SKM-1 treated with dmso at 0.1 percent for 144 hours (cell line): ENCODE results near the gene SUN2.

Experiments
- DNase-seq: peaks from one replicate; lab custom pipeline; 2025; ENCODE audit not compliant: unreplicated experiment; lab: John Stamatoyannopoulos, UW

The SUN2 gene

GRCh38 chr22:38718414-38718813 lies 37.4 kb downstream of the SUN2 start:
- no peak for DNase-seq

DNA sequence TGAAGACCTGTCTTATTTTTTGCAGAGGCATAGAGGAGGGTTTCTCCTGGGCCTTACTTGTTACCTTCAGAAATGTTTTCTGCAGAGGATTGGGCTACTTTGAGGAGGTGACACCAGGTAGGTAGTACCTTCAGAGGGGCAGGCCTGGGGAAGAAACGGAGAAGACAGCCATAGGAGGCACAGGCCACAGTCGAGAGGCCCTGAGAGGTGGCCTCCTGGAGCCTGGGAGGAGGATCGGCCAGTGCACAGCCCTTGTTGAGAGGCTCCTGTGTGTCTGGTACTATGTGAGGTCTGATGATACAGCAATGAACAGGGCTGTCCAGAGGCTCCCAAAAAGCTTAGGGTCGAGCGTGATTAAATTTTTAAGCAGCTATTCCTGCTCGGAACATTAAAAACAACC lies 38.6 kb downstream of the SUN2 start:
- no peak for DNase-seq

DNA sequence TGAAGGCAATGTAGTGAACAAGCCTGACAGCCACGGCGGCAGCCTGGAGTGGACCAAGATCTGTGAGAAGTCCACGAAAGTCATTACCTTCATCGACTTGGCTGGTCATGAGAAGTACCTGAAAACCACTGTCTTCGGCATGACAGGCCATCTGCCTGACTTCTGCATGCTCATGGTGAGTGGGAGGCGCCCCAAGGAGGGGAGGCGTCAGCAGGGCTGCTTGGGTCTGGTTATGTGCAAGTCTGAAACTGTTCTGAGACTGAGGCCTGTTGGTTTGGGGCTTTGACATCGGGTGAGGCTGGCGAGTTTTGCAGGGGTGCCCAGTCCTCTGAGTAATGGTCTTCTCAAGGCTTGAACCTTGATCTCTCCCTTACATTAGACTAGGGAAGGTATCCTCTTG lies 39.0 kb downstream of the SUN2 start:
- no peak for DNase-seq

DNA sequence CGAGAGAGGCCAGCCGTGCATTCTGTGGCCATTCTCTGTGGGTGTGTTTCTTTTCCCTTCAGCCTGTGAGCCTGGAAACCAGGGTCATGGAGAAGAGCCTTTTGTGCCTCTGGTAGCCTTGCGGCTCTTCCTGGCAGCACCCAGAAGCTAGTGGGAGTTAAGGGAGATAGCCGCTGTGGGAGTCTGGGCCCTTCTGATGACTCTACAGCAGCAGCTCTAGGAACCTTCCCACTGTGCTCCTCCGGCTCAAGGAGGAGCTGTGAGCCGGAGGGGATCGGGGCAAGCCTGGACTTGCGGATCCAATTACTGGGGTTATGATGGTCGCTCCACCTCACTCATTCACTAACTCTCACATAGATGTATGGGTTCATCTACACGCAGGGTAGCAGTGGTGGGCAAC lies 39.5 kb downstream of the SUN2 start:
- no peak for DNase-seq

GRCh38 chr22:38715852-38716251 lies 39.9 kb downstream of the SUN2 start:
- no peak for DNase-seq

DNA sequence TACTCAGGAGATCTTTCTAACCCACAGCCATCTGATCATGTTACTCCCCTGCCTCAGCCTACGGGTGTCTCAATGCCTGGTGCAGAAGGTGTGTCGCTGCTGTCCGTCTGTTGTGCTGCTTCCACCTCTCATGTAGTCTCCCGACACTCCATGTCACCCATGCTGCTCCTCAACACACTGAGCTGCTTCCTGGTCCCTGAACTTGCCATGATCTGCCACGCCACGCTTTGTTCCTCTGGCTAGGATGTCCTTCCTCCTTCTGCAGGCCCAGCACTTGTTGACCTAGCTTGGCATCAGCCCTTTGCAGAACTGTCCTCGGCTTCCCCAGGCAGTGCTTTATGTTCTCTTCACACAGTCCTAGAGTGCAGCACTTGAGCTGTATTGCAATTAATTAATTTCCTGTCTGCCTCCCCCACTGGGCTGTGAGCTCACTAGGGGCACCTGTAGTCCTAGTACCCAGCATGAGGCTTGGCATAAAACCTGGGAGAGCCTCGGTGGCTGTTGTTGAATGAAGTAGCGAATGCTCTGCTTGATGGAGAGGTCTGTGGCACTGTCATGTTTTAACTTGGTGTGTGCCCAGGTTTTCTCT lies 40.5 kb downstream of the SUN2 start:
- DNase-seq: no peak

DNA sequence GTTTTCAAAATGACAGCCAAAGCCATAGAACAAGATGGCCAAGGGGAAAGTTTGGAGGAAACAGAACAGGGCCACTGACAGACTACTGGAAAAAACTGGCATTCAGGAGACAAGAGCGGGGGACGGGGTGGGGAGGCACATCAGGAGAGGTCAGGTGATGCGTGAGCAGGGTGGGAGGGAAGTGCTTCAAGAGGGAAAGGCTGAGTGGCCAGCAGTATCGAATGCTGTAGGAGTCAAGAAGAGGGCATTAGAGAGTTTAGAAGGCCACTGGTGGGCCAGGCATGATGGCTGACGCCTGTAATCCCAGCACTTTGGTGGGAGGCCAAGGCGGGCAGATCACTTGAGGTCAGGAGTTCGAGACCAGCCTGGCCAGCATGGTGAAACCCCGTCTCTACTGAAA lies 41.9 kb downstream of the SUN2 start:
- no peak for DNase-seq

DNA sequence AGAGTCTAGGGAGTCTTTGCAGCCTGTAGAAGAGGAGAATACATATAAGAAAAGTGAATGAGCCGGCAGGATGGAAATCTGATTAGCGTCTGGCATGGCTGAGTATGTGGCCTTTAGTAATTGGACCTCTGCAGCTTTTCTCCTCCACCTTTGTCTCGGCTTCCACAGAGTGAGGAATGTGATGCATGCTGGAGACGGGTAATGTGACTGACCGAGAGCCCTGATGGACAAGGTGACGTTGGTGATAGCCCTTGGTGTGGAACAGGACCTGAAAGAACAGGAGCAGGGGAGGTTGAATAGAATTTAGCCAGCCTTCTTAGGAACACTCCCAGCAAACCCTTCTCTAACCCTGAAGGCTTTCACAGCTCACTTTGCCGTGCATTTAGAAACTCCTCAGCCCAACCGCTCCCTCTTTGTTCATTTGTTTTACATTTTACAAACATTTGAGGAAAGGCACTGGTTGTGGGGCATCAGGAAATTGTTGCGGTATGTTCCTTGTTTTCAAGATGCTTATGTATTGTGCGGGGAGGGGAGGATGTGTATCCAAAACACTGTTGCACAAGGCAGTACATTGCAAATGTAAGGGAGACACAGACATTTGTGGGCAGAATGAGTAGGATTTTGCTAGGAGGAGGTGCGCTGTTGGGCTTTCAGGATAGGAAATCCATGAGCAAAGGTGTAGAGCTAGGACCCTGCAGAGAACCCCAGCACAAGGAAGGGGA lies 43.2 kb downstream of the SUN2 start:
- no peak for DNase-seq

DNA sequence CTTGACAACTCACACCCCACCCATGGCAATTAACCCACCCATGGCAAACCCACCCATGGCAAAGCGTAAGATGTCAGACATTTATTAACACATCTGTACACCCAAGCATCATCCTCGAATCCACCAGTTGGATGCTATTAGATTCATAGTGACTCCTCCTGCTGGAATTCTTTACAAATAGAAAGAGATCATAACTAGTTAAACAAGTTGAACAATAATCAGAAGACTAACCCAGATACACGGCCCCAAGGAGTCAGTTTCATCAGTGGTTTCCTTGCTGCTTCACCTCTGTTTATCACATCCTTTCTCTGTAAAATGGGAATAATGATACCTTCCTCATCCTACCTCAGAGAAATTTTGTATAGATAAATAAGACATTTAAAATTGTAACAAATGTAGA lies 44.9 kb downstream of the SUN2 start:
- DNase-seq: no peak

GRCh38 chr22:38710351-38710750 lies 45.4 kb downstream of the SUN2 start:
- DNase-seq: no peak

GRCh38 chr22:38709306-38709705 lies 46.5 kb downstream of the SUN2 start:
- no peak for DNase-seq

- no peak for DNase-seq
Measured at GRCh38 chr22:38707984-38708383, 47.8 kb downstream of the SUN2 start.

GRCh38 chr22:38707346-38707745 lies 48.5 kb downstream of the SUN2 start:
- DNase-seq: peak; percentile 37

DNA sequence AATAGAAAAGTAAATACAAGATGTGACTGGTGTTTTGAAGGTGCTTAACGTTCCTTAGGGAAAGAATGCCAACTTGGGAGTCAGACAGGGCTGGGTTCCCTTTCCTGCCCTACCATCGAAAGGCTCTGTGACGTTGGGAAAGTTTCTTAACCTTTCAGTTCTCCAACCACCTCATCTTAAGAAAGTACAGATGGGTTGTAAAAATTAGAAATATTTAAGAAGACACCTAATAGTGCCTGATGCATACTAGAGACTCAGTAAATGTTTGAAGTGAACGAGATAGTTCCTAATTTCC lies 49.0 kb downstream of the SUN2 start:
- no peak for DNase-seq

GRCh38 chr22:38706101-38706900 lies 49.5 kb downstream of the SUN2 start:
- DNase-seq: no peak

- DNase-seq: peak; percentile 99
Measured at GRCh38 chr22:38705235-38706100, 50.3 kb downstream of the SUN2 start, which contains the start of gene GTPBP1. Gene GTPBP1, plus strand, starts transcription at chr22:38705944. Its CDS starts 12 bp downstream, at chr22:38705956.

- no peak for DNase-seq
Measured at GRCh38 chr22:38704654-38705234, 51.1 kb downstream of the SUN2 start.

DNA sequence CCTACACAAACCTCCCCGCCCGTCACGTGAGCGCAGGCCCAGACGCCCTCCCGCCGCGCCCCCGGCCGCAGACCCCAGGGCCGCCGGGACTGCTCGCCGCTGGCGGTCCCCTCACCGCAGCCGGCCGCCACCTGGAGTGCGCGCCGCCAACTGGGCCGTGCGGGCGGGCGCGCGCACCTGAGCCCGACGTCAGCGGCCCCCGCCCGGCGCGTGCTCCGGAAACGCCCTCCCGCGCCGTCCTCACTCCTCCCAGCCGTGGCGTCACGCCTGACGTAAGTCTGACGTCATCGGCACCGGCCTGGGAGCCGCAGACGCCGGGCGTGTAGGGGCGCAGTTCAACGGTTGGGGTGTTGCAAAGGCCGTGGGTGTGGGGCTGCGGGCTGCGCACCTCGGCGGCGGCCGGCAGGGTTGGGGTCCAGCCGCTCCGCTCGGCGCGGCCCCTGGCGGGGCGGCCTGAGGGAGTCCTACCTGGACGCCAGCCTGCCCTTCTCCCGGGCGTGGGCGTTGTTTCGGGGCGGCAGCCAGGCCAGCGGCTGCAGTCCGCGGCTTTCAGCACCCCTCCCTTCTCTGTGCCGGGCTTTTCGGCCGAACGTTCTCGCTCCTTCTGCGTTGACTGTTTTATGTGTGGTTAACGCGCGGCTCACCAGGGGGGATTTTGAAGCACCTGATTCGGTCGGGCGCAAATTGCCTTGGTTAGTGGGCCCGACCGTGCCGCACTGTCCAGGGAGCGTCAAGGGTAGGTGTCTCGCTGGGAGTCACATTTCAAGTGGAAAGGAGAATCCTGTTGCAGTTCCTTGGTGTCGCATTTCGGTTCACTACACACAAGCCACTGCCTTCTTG lies 54.8 kb downstream of the SUN2 start, which contains the start of gene JOSD1:
JOSD1 (minus strand) TSS at position 155 of the 840 bp plus-strand sequence. CDS start 956 bp downstream, outside the sequence.
- peak; percentile 81 for DNase-seq

- peak; percentile 55 for DNase-seq
Measured at GRCh38 chr22:38700270-38700788, 55.5 kb downstream of the SUN2 start.

DNA sequence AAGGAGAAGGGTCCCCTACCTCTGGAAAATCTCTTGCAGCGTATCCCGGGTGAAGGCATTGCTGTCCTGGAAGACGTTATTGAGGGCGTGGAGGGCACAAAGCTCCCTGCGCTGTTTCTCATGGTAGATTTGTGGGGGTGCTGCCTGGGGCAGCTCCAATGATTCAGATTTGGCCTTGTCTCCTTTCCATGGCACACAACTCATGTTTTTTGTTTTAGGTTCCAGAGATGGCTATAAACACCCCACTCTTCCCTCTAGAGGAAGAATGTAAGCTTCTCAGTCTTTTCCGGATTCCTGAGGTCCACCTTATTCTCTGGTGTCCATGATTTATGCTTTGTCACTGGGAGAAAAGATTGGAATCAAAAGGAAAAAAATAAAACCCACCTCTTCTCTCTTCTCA lies 56.0 kb downstream of the SUN2 start:
- no peak for DNase-seq
